ENCODE measurements around the gene NUCB1.

NUCB1 gene

DNA sequence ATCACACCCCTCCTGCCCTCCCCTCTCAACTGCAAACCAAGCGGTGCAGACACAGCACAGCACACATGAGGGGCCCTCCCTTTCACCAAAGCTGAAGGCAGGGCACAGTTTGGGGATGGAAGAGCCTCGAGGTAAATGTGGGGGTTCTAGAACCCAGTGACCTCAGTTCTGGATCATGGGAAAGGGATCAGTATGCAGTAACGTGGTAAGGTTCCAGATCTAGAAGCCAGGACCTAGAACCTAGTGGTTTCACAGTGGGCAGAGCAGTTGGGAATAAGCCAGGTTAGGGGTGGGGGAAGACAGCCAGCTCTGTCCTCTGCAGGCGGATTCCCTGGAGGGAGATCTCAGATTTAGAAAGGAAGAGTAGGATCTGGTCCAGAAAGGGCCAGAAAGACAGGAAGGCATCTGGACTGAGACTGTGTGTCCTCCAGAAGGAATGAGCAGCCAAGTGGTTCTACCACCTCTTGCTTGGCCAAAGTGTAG lies 68.1 kb downstream of the NUCB1 start:
- H3K9me3 ChIP-seq (ENCODE audit: insufficient read depth, low read depth, low read length) = no peaks in the 10 kb centered on the region
- H3K9ac ChIP-seq (ENCODE audit: low read depth, low read length) = no peak overlapping the region
- no peak overlapping the region for H3K4me3 ChIP-seq (ENCODE audit: low read length)
- H3K4me1 ChIP-seq (ENCODE audit: insufficient read depth, low read length) = peaks cover 15% of the 10 kb centered on the region
- H3K27me3 ChIP-seq (ENCODE audit: insufficient read depth, low read length) = no peaks in the 10 kb centered on the region
- H3K36me3 ChIP-seq (ENCODE audit: insufficient read depth, low read depth, low read length) = peaks cover 49% of the 10 kb centered on the region
- no peak overlapping the region for H3K27ac ChIP-seq (ENCODE audit: low read length)

DNA sequence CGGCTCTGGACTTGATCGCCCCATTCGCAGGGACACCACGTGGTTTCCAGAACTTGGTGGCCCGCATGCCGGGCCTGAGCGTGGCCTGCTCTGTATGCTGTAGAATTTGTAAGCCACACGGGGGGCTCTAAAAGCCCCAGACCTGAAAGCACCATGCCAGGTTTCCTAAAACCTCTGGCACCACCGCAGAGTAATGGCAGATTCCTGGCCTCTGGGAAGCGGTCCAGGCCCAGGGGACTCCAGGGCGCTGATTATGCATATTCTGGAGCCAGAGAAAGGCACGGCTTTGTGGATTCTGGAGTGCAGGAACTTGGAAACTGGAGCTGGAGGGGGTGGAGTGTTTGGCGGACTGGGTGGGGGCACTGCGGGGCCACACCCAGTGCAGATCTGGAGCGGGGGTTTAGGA lies 68.7 kb downstream of the NUCB1 start:
- H3K9ac ChIP-seq (ENCODE audit: low read depth, low read length) = no peak overlapping the region
- no peak overlapping the region for H3K27ac ChIP-seq (ENCODE audit: low read length)
- H3K27me3 ChIP-seq (ENCODE audit: insufficient read depth, low read length) = no peaks in the 10 kb centered on the region
- H3K36me3 ChIP-seq (ENCODE audit: insufficient read depth, low read depth, low read length) = peaks cover 53% of the 10 kb centered on the region
- peaks cover 9% of the 10 kb centered on the region; the same call in 1 of the 2 replicates for H3K4me1 ChIP-seq (ENCODE audit: insufficient read depth, low read length)
- no peak overlapping the region for H3K4me3 ChIP-seq (ENCODE audit: low read length)
- H3K9me3 ChIP-seq (ENCODE audit: insufficient read depth, low read depth, low read length) = no peaks in the 10 kb centered on the region

DNA sequence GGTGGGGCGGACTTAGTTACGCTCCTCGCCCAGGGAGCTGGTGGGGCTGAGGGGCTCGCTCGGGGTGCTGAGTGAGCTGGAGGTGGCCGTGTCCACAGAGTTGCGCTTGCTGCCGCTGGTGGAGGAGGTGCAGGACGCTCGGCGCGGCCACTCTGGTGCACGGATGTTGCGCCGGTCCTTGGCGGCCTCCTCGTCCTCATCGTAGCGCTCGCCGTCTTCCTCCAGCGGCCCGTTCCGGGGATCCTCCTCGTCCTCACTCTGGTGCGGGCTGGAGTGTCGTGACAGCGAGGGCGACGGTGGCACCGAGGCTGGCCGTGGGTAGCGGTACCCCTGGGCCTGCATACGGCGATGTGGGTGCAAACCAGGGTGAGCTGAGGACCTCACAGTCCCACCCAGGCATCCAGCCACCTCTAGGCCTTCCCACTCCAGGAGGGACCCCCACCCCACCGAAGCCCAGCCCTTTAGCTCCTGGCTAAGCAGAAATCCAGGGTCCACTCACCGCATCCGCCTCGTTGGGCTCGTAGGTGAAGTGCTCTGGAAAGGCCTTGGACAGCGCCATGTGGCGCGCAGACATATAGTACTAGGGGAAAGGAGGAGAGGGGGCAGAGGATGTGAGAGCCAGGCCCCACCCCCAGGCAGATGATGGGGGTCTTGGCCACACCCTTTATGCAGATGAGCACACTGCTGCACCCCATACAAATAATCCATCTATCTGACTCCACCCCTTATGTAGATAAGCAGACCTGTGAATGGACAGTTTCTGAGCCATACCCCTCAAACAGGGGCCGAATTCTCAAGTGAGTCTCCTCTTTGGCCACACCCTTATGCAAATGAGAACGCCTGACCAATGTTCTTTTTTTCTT lies 69.4 kb downstream of the NUCB1 start:
- Histone ChIP-seq H3K4me1 (ENCODE audit: insufficient read depth, low read length) (peaks cover 2% of the 10 kb centered on the region; the same call in 1 of the 2 replicates), H3K36me3 (ENCODE audit: insufficient read depth, low read depth, low read length) (peaks cover 59% of the 10 kb centered on the region), H3K9me3 (ENCODE audit: insufficient read depth, low read depth, low read length) (no peaks in the 10 kb centered on the region), H3K4me3 (ENCODE audit: low read length) (no peak overlapping the region), H3K27me3 (ENCODE audit: insufficient read depth, low read length) (no peaks in the 10 kb centered on the region), H3K9ac (ENCODE audit: low read depth, low read length) (no peak overlapping the region), H3K27ac (ENCODE audit: low read length) (no peak overlapping the region)

GRCh38 chr19:48970139-48970766 lies 70.1 kb downstream of the NUCB1 start:
- H3K27ac ChIP-seq (ENCODE audit: low read length) = no peak overlapping the region
- H3K36me3 ChIP-seq (ENCODE audit: insufficient read depth, low read depth, low read length) = peaks cover 60% of the 10 kb centered on the region
- H3K4me3 ChIP-seq (ENCODE audit: low read length) = no peak overlapping the region
- H3K27me3 ChIP-seq (ENCODE audit: insufficient read depth, low read length) = no peaks in the 10 kb centered on the region
- H3K9ac ChIP-seq (ENCODE audit: low read depth, low read length) = no peak overlapping the region
- no peaks in the 10 kb centered on the region for H3K4me1 ChIP-seq (ENCODE audit: insufficient read depth, low read length)
- H3K9me3 ChIP-seq (ENCODE audit: insufficient read depth, low read depth, low read length) = no peaks in the 10 kb centered on the region

- Histone ChIP-seq H3K9ac (ENCODE audit: low read depth, low read length) (no peak overlapping the region), H3K27ac (ENCODE audit: low read length) (no peak overlapping the region), H3K4me1 (ENCODE audit: insufficient read depth, low read length) (no peaks in the 10 kb centered on the region), H3K27me3 (ENCODE audit: insufficient read depth, low read length) (no peaks in the 10 kb centered on the region), H3K4me3 (ENCODE audit: low read length) (no peak overlapping the region), H3K36me3 (ENCODE audit: insufficient read depth, low read depth, low read length) (peaks cover 58% of the 10 kb centered on the region), H3K9me3 (ENCODE audit: insufficient read depth, low read depth, low read length) (no peaks in the 10 kb centered on the region)
These were observed 70.8 kb downstream of the NUCB1 start for GRCh38 chr19:48970923-48971395.

All from iPS-20b (cell line).